GM12875 (cell line): ENCODE data around the gene ADGRV1.
"Not testable (repeated sequence)": the region's sequence is repeated elsewhere in the genome, so short reads cannot be mapped to it uniquely, and the experiment has no call there.

Source experiments
- H3K4me3 ChIP-seq: one replicate; pipeline ENCODE4 v1.5.1; 2011; ENCODE audit warnings: low read depth, low read length, control low read depth
- TF ChIP-seq, protein P1 (sequence below): IDR thresholded peaks from 2 replicates; pipeline ENCODE4 v1.5.1; 2011; ENCODE audit warnings: low read depth, mild to moderate bottlenecking, control low read depth, inconsistent platforms, low read length, moderate library complexity, borderline replicate concordance; ENCODE audit not compliant: insufficient read depth

ADGRV1 gene

DNA sequence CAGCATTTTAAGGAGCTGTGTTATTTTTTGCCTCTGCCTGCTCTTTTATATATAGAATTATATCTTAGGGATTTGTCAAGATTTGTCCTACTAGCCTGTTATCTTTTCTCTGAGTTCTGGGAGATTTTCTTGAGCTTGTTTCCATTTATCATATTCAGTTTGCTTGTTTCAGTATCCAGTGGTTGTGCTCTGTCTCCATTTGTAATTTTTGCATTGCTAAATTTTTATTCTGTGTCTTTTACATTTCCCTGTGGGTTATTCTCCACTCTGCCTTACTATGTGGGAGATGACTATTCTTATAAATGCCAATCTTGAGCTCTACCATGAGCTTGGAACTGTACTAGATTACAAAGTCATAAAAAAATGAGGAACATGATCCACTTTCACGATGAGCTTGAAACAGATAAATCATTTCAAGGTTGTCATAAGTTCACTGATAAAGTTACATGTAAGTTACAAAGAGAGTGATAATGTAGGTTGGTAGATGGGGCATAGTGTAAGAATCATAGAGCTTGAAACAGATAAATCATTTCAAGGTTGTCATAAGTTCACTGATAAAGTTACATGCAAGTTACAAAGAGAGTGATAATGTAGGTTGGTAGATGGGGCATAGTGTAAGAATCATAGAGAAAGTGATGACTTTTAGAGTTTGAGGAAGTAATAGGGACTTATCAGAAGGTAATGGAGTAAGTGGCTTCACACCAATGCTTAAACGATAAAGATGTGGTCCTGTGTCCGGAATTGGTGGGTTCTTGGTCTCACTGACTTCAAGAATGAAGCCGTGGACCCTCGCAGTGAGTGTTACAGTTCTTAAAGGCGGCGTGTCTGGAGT is 287.3 kb downstream of the ADGRV1 start:
- TF ChIP-seq, protein P1, sequence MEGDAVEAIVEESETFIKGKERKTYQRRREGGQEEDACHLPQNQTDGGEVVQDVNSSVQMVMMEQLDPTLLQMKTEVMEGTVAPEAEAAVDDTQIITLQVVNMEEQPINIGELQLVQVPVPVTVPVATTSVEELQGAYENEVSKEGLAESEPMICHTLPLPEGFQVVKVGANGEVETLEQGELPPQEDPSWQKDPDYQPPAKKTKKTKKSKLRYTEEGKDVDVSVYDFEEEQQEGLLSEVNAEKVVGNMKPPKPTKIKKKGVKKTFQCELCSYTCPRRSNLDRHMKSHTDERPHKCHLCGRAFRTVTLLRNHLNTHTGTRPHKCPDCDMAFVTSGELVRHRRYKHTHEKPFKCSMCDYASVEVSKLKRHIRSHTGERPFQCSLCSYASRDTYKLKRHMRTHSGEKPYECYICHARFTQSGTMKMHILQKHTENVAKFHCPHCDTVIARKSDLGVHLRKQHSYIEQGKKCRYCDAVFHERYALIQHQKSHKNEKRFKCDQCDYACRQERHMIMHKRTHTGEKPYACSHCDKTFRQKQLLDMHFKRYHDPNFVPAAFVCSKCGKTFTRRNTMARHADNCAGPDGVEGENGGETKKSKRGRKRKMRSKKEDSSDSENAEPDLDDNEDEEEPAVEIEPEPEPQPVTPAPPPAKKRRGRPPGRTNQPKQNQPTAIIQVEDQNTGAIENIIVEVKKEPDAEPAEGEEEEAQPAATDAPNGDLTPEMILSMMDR: no peak
- H3K4me3 ChIP-seq: no peak overlapping the region

- H3K4me3 ChIP-seq: not testable (repeated sequence)
Measured at GRCh38 chr5:90847606-90848005, 289.0 kb downstream of the ADGRV1 start.

DNA sequence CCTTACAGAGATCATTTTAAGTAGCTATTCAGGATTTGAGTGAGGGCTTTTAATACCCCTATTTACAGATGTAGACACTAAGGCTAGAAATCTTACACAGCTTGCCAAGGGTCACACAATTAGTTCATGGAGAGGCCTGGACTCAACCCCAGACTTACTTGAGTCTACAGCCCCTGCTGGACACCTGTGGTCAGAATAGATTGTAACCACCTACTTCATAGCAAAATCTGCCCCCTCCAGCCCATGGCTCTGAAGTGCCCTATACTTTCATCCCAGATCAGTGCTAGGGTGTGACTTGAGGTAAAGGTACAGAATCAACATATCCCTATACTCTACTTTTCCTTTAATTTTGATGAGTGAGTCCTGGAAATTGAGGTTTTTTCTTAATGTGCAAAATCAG is 291.3 kb downstream of the ADGRV1 start:
- TF ChIP-seq, protein P1: no peak
- H3K4me3 ChIP-seq: no peak overlapping the region

GRCh38 chr5:90852531-90852930 is 293.9 kb downstream of the ADGRV1 start:
- TF ChIP-seq, protein P1: no peak
- H3K4me3 ChIP-seq: no peak overlapping the region

GRCh38 chr5:90853750-90854149 is 295.2 kb downstream of the ADGRV1 start:
- no peak overlapping the region for H3K4me3 ChIP-seq
- TF ChIP-seq, protein P1: no peak

GRCh38 chr5:90854169-90854568 is 295.6 kb downstream of the ADGRV1 start:
- no peak overlapping the region for H3K4me3 ChIP-seq
- TF ChIP-seq, protein P1: no peak

GRCh38 chr5:90855296-90856010 is 296.9 kb downstream of the ADGRV1 start:
- TF ChIP-seq, protein P1: no peak
- H3K4me3 ChIP-seq: no peak overlapping the region
